NCI-H446 treated with DMSO at 0.1 percent for 48 hours (cell line): Measurements from ENCODE around the gene SETBP1.

Experiments used
- DNase-seq: peaks from one replicate; lab custom pipeline; 2025; lab: John Stamatoyannopoulos, UW

Gene SETBP1

DNA sequence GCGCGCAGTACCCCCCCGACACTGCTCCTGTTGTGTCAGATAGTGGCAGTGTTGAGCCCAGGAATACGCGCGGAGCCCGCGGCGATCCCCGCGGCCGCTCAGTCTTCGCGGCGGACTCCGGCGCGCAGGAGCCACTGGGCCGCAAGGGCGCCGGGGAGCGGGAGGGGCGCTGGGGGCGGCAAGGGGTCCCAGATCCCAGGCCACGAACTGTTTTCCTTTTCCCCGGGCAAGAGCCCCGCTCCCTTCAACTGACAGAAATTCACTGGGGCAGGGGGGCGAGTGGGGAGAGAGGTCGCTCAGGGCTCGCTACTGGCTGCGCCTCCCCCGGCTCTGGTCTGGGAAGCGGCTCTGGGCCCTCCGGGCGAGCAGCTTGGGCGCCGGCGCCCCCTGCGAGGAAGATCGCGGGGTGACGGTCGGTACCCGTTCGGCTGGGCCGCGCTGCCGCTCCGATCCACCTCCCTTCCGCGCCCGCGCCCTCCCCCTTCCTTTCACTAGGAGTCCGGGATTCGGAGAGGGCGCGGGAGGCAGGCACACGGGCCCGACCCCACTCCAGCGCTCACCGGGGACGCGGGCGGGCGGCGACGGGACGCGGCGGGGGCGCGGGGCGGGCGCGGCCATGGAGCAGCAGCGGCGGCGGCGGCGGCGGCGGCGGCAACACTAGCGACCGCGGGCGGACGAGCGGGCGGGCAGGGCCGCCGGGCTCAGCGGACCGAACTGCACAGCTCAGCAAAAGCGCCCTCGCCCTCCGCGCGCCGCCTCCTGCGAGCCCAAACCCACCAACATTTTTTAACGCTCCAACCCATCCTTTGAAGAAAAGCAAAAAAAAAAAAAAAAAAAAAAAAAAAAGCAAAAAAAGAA lies 1.4 kb upstream of the SETBP1 start:
- peak; percentile 68 for DNase-seq

DNA sequence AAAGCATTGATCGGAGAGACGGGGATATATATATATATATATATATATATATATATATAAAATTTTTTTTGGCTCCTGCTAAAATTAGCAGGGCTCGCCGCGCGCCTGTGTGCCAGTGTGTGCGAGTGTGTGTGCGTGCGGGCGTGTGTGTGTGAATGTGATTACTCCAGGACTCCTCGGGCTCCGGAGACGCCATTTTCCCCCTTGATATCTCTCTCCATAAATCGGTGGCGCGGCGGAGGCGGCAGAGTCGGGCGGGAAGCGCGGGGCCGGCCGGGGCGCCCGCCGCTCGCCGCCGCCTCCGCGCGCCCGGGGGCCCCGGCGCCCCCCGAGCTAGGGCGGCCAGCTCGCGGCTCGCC lies 795 bp upstream of the SETBP1 start:
- peak; percentile 42 for DNase-seq

DNA sequence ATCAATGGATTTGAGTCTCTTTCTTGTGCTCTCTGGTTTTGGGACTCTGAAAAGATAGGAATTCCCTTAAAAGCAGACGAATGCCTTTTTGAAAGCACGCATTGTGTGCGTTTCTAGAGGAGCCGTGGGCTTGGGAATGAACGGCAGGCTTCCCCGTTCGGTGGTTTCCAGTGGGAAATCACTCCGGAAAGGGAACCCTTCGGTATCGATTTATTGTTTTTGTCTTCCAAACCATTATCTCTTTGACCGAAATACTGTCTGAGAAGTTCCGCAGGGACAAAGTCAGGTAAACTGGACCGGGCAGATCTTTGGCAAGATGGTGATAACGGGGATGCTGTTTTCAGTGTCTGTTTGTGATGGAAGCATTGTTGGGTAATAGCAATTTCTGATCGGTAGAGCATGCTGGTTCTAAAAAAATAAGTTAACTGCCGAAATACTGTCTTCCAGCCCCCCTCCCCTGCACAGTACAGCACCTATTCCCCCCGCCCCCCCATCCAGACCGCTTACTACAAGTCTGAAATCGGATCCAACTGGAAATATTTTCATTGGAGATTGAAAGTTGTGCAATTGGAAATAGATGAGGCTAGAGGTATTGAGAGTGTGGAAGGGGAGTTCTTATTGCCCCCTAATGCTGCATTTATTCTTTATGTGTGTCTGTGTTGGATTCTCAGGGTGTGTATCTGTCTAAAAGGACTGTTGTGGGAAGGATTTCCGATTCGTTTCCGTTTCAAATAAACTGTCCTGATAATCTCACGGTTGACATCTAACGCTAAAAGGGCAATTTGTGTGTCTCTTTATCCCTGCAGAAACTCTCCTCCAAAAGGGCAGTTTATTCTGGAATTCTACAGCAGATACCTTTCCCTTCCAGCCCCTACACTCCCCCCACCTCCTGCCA lies 635 bp downstream of the SETBP1 start:
- peak; percentile 21 for DNase-seq

DNA sequence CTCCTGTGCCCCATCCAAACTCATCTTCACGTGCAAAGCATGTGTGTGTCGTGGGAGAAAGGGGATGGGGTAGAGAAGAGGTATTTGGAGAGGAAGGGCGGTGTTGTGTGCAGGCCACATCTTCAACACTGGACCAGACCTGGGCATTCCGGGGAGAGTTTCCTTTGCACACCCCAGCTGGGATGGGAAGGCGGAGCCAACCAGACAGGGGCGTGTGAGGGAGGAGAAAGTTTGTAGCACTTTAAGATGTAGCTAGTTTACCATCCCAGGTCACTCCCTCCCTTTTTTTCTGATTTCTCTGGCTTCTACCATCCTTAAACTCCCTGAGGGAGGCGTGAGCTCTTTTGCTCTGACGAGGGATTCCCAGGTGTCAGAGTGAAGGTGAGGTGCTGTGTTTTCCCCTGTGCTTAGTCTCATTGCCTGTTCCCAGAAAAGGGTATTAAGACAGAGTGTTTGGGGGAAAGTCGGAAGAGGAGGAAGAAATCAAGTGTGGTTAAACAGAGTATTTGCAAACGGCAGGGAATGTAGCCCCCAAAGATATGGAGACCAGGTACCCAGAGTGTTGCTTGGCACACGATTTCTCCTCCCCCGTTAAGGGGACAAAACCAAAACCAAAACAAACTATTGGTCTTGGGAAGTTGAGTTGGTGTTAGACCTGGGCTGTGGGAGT lies 1.6 kb downstream of the SETBP1 start:
- DNase-seq = no peak

DNA sequence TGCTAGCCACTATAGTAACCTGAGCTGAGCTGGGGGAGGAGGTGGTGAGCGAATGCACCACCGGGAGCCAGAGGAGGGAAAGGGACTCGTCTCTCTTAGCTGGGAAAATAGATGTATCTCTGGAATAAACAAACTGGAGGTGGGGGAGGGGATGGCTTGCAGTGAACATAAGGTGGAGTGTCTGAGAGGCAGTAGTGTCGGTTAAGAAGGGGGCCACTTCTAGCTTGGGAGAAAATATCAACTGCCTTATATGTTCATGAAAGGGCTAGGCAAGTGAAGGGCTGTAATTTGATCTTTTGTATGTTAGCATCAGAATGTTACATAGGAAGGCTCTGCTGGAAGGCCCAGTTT lies 2.2 kb downstream of the SETBP1 start:
- DNase-seq = no peak

DNA sequence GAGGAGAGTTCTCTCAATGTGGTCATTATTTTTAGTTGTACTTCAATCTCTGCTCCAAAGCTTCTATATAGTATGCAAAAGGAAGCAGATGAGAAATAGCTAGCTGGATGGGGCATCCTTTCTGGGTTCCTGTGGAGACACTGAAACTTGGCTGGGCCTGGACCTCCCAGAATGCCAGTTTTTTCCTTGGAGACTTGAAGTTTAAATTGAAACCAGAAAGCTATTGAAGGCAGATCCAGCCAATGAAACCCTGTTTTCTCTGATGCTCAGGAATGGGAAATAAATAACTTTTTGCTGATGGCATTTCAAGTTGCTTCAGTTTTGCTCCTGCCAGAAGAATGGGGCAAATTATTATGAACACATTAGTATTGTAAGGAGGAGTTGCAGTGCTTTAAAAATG lies 2.9 kb downstream of the SETBP1 start:
- DNase-seq = no peak

DNA sequence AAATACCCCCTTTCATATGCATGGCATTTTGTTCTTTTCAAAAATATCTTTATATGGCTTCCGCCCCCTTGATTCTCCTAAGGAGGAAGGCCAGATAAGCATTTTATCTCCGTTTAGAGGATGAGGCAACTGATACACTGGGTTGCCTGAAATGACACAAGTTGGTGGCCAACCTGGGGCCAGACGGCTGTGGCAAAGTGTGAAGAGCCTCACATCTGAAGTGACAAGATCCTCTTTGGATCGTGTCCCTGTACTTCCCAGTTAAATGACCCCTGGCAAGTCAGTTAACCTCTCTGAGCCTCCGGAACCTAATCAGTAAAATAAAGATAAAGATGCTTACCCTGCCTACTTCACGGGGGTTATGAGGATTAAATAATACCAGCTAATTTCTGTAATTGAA lies 4.6 kb downstream of the SETBP1 start:
- no peak for DNase-seq

DNA sequence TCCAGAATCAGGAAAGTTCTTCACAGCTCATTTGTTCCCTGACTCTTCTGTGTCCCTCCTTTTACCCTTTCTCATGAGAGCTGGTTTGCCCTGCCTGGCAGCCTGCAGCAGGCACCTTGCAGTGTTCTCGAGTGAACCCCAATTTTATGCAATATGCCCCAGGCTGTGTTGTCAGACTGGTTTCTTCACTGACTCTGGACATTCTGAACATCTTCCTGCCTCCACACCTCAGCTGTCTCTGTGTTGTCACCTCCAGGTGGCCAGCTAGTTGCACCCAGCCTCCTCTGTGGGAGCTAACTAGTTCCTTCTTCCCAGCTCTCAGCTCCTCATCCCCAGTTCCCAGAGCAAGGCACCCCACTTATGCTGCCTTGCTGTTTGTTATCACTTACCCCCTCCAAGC lies 5.5 kb downstream of the SETBP1 start:
- DNase-seq = no peak

DNA sequence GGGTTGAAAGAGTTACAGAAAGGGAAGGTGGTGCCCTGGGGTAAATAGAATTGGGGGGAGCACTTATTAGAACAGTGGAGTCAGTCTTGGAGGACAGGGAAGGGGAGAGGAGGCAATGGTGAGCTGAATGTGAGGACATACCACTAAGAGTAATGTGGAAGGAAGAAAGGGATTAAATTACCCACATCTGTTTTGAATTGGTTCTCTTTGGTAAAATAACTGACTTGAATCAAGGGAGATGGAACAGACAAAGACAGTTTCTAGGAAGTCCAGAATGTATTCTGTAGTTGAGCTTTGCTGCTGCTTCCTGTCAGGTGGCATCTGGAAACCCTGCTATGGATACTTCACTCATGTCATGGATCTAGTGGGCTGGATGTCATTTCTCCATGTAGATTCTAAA lies 6.7 kb downstream of the SETBP1 start:
- DNase-seq = no peak

DNA sequence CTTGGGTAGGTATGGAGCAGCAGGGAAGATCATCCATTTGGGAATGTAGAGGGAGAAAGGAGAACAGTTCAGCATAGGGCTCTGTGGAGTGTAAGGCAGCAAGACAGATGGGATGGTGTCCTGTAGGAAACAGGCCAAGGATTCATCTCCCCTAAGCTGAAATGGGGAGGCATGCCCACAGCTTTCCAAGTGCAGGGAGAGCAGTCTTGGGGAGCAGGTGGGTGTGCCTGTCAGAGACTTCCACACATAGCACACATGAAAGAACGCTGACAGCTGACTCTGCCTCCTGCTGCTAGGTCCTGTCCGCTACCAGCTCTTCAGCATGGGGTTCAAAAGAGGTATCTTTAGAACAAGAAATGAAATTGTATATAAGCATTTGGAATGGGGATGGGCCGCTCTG lies 9.0 kb downstream of the SETBP1 start:
- no peak for DNase-seq

DNA sequence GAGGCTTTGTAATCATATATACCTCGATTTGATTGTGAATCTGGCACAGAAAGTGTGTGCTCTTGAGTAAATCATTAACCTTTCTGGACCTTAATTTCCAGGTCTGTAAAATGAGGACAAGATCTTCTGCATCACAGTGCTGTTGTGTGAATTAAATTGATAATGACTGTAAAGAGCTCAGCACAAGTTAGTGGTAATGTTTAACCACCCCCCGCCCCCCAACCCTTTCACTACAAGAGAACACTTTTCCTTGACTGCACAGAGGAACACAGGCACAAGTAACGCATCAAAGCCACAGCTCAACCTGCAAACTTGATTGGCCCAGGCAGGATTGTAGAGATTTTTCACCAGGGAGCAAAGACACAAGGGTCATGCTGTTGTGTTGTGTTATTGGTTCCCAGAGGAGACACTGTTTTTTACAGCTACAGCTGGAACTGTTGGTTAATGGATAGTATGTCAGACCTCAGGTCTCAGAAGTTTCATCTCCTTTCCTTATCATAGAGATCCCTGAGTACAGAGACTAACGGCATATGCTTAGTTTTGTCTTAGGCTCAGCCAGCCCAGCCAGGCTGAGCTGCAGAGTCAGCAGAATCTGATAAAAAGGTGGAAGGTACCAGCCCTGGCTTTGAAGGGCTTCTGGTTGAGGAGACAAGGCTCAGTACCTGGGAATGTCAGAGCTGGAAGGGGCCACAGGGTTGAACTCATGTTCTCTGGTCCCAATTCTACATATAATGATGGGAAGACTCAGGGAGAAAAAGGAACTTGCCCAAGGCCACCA lies 10.6 kb downstream of the SETBP1 start:
- no peak for DNase-seq

DNA sequence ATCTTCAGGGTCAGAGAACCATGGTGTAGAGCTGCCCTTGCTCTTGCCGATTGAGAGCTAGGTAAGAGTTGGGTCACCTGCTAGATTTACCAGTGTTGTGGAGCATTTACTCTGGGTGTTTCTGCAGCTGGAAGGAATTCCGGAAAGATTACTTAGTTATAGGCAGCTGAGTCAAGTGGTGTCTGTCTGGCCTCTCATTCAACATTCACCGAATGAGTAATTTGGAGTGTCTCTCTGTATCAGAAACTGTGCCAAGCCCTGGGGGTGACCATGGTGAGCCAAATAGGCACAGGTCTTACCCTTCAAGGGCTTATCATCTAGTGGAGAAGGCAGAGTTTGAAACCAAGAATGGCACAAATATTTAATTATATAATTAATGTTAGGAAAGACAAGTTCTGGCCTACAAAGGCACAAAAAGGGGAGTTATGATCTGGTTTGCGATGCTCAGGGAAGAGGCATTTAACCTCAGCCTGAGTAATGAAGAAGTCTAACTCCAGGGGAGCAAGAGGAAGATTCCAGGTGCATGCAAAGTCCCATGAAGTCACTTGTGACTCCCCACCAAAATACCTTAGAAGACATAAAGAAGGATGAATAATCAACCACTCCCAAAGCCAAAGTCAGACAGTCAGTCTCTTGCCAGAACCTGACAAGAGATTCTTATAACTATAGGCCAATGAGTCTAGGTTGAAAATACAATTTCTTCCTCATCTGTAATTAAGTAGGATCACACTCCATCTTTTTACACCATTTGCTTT lies 12.5 kb downstream of the SETBP1 start:
- no peak for DNase-seq

DNA sequence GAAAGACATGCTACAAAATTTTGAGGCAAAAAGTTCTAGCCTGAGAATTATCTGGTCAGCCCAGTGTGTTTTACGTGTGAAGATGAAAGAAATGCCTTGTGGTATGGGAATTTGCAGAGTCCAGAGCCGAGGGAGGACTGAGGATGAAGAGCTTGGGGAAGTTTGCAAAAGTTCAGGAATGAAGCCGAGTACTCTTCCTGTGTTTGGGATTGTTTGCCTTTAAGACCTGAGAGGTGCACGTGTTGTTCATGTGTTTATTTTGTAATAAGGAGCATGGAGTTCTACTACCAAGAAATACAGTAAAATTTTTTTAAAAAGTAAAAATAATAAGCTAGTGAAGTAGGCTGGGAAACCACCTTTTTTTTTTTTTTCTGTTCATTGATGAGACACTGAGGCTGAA lies 14.8 kb downstream of the SETBP1 start:
- no peak for DNase-seq

DNA sequence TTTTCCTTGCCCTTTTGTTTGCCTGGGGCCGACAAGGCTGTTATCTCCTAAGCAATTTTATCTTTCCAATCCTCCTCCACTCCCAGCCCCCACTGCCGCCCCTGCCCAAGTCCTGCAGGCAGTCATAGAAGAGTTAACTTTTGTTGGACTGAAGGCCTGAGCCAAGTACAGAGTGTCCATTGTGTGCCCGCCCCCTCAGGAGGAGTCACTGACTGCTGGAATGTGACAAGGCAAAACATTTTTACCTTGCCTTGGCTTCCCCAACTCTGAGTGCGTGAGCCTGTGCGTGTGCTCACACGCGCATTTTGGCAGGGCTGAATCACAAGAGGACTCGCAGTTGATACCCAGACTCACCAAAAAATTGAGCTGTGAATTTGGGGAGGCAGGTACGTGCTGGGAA lies 16.2 kb downstream of the SETBP1 start:
- DNase-seq = no peak

DNA sequence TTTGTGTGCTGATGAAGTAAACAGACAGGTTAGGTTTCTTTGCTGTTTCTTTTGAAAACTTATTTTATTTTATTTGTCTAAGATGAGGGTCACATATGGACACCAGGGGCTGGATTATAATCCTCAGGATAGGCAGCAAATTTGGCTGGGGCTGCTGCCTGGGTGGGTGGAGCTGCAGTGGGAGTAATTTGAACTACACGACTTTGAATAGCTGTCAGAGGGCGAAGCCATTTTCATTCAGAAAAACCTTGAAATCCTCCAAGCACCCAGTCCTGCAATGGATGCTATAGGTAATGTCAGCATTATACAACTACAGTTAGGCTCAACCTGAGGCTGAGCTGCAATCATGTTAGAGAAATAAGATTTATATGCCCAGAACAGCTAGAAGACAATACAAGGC lies 16.6 kb downstream of the SETBP1 start:
- DNase-seq = no peak

DNA sequence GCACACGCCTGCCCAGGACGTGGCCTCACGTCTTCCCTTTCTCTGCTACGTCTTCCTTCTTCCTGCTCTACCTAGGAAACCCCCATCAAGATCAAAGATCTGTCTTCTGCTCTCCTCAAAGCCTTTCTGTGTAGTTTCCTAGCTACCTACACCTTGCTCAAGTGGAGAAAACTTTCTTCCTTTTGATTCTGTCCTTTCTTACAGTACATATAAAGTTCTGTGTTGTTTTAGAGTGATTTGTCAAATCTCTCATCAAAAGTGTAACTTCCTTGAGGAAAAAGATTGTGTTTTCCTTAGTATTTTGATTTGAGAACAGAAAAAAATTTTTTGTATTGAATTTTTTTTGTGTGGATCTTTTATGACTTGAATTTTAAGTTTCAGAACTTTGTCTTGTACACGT lies 17.8 kb downstream of the SETBP1 start:
- no peak for DNase-seq

DNA sequence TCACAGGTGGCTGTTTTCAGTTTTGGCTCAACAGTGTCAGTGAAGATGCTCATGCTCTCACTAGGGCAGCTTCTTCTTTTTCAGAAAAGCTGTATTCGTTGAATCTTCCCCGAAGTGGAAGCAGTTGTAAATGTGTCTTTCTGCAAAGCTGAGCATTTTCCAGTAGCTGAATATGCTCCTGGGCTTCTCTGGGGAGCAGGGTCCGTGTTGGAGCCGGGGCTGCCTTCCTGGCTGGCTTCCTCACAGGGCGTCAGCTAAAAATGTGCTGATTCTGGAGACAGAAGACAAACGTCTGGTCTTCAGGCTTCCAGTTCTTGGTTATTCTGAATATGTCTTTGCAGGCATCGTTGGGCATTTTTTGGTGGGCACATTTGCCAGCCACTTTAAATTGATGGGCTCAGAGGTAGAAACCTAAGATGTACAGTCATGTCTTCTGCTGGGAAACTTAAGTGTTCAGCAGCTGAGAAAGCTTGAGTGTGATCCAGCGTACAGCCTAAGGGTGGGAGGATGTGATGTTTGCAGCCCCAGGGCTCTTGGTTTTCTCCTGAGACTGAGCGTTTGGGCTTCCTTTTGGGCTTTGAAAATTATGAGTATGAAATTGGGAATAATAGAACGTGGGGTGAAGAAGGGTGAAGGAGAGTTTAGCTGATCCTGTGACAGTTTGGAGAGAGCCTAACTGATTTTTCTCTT lies 19.0 kb downstream of the SETBP1 start:
- no peak for DNase-seq

DNA sequence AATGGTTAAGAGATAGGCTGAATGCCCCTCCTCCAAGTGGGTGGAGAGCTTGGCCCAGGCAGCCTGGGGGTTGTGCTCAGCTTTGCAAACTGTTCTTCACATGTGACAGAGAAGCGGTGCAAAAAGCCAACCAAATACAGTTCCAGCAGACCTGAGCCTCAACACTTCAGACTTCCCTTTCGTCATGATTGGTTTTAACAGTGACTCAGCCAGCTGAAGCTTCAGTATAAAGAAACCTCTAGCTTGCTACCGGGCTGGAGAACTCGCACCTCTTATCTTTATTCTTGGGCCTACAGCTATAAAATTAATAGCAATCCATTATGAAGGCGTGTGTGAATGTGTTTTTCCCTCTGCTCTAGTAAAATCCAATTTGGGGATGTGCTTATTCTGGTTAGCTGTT lies 20.0 kb downstream of the SETBP1 start:
- DNase-seq = no peak

DNA sequence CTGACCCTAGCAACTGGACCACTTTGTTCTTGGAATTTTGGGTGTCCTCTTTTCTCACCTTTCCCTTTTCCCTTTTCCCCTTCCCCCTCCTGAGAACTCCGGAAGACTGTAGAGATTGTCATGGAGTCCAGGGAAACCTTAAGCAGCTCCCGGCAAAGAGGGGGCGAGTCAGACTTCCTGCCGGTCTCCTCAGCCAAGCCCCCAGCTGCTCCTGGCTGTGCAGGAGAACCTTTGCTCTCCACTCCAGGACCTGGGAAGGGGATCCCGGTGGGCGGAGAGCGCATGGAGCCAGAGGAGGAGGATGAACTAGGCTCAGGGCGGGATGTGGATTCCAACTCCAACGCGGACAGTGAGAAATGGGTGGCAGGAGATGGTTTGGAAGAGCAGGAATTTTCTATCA lies 20.5 kb downstream of the SETBP1 start:
- no peak for DNase-seq

DNA sequence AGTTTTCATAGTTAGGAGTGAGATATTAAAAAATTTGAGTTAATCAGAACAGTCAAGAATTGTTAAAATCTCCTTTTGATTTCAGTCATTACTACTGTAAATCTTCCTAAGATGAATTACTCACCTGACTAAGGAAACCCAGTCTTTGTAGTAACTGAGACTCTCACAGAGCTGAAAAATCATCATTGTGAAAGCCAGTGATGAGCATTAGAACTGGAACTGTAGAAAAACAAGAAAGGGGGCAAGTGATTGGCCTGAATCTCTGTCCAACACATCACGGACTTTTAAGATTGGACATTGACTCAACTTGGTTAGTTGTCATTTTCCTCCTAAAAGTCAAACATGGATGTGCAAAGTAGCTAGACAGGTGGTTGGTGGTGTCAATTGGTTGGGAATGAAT lies 21.9 kb downstream of the SETBP1 start:
- no peak for DNase-seq
